Limb (tissue), 2 donors: ENCODE measurements around the gene MRS2.
"Not testable (repeated sequence)": the region's sequence is repeated elsewhere in the genome, so short reads cannot be mapped to it uniquely, and the experiment has no call there.

Source experiments
- DNase-seq, 2 donors: peaks; one replicate each; pipeline ENCODE4 v3.0.0-alpha.2; 2016; ENCODE audit errors: extremely low spot score in 2 of 2

Gene MRS2, protein sequence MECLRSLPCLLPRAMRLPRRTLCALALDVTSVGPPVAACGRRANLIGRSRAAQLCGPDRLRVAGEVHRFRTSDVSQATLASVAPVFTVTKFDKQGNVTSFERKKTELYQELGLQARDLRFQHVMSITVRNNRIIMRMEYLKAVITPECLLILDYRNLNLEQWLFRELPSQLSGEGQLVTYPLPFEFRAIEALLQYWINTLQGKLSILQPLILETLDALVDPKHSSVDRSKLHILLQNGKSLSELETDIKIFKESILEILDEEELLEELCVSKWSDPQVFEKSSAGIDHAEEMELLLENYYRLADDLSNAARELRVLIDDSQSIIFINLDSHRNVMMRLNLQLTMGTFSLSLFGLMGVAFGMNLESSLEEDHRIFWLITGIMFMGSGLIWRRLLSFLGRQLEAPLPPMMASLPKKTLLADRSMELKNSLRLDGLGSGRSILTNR

GRCh38 chr6:24402697-24403500 lies at the start of gene MRS2:
Gene MRS2, plus strand, starts transcription at chr6:24402936. Its CDS starts 111 bp downstream, at chr6:24403047.
- peak; percentile 73 to 84 for DNase-seq

DNA sequence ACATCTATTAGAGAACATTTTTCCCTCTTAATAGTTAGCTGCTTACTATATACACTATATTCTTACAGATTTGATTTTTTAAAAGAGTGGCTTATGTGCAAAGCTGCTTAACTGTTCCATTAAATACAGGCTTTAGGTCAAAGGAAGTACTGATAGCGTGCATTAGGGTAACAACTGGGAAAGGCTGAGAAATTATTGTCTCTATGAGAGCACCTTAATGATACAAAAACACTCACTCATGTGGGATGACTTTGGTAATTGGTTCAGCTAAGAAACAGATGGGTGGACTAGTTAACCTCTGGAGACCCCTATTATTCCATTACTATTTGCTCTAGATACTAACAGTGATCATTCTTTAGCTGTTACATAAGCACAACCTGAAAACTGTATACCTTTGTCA lies 48.9 kb upstream of the MRS2 start:
- no peak for DNase-seq

- no peak for DNase-seq
Measured at GRCh38 chr6:24355393-24355792, 47.3 kb upstream of the MRS2 start.

- DNase-seq: no peak
Measured at GRCh38 chr6:24356310-24356973, 46.3 kb upstream of the MRS2 start.

DNA sequence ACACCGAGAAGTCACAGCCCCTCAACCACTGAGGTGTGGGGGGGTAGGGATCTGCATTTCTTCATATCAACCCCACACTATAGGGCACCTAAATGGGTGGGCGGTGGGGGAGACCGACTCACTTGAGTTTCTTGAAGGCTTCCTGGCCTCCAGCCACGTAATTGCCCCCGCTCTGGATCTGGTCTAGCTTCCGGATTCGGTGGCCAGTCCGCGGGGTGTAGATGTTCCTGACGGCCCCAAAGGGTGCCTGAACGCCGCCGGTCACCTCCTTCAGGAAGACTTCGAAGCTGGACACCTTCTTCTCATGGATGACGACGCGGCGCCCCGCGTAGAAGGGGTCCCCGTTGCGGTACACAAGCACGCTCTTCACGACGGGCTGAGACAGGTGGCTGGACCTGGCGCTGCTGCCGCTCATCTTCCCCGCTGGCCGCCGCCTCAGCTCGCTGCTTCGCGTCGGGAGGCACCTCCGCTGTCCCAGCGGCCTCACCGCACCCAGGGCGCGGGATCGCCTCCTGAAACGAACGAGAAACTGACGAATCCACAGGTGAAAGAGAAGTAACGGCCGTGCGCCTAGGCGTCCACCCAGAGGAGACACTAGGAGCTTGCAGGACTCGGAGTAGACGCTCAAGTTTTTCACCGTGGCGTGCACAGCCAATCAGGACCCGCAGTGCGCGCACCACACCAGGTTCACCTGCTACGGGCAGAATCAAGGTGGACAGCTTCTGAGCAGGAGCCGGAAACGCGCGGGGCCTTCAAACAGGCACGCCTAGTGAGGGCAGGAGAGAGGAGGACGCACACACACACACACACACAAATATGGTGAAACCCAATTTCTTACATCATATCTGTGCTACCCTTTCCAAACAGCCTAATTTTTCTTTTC lies 45.2 kb upstream of the MRS2 start, which contains the start of gene DCDC2:
Gene DCDC2 (minus strand): TSS at position 724 of the 883 bp plus-strand sequence. CDS start 309 bp downstream, at position 415.
- DNase-seq: peak in 1 of 2 donors; percentile 59

DNA sequence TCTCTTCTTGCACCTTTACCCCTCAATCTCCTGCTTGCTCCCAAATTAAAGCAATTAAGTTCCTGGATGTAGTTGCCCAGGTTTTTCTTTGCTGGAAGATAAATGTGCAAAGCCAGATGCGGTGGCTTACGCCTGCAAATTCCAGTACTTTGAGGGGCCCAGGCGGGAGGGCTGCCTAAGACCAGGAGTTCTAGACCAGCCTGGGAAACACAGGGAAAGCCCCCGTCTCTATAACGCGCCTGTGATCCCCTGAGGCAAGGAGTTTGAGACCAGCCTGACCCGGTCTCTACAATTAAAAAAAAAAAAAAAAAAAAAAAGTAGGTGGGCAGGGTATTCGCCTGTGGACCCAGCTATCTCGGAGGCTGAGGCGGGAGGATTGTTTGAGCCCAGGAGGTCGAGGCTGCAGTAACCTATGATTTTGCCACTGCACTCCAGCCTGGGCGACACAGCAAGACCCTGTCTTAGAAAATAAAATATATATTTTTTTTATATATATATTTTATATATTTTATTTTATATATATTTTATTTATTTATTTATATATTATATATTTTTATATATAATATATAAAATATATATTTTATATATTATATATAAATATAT lies 44.4 kb upstream of the MRS2 start:
- no peak for DNase-seq

DNA sequence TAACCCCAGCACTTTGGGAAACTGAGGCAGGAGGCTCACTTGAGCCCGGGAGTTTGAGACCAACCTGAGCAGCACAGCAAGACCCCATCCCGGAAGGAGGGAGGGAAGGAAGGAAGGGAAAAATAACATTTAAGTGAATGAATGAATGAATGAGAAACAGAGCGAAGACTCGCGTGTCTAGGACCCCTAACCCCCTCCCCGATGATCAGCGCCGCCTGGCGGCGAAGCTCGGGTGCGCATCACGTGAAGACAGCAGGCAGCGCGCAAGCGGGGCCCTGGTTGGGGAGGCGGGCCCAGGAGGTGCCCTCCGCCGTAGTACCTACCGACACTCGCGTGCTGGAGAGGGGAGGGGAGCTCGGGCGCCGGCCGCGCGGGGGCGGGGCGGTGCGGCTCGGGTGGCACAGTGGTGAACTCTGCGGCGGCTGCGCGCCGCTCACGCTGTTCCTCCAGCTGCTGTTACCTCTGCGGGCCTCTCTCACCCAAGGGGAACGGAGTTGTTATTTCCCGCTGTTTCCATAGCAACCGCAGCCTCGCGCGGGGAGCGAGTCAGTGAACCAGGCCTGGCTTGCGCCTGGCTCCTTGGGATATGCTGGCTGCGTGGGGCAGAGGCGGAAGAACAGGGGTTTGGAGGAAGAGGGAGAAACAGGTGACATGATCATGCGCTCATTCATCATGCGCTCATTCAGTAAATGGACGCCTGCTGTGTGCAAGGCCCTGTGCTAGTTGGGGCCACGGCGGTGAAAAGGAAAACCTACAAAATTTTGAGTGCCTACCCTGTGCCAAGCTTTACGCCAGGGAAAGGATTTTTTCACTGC lies 42.9 kb upstream of the MRS2 start:
- peak; percentile 68 to 89 for DNase-seq

DNA sequence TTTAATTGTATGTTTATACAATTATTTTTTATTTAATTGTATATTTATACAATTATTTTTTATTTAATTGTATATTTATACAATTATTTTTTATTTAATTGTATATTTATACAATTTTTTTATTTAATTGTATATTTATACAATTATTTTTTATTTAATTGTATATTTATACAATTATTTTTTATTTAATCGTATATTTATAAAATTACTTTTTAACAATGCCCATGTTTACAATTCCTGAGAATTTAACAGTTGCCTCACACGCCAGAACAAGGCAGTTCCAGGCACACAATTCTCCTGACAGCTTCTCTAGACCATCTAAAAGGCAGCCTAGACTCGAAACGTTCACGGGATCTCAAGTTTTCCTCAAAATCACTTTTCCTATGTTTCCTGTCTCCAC lies 40.4 kb upstream of the MRS2 start:
- DNase-seq: not testable (repeated sequence)

GRCh38 chr6:24365103-24365633 lies 37.6 kb upstream of the MRS2 start:
- not testable (repeated sequence) for DNase-seq

DNA sequence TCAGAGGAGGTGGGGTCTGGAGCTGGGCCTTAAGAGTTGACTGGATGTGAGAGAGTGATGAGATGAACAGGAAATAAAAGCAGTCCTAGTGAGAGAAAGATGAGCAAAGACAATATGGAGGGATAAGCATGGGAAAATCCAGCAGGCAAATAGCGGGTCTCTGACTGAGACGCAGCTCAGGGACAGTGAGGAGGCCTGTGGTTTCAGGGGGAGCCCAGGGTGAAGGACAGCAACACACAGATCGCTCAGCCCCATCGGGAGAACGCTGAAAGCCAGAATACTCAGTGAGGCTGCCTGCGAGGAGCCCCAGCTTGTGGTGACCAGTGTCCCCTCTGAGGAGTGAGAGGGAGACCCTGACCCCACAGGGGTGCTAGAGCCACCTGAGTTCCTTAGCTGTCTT lies 28.1 kb upstream of the MRS2 start:
- no peak for DNase-seq

DNA sequence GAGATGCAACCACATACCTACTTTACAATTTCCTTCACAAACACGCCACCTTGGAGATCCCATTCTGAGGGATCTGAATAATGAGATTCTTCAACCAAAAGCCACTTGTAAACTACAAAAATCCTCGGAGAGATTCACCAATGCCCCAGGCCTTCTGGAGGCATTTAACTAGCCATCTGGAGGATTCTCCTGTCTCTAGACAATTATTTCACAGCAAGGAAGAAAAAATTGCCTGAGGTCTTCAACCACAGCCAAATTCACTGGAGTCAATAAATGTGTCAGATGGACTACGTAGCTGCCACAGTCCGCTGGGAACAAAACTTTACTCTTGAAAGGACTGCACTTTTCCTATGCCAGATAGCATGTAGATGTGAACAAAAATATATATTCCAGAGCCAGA lies 25.9 kb upstream of the MRS2 start:
- DNase-seq: no peak

DNA sequence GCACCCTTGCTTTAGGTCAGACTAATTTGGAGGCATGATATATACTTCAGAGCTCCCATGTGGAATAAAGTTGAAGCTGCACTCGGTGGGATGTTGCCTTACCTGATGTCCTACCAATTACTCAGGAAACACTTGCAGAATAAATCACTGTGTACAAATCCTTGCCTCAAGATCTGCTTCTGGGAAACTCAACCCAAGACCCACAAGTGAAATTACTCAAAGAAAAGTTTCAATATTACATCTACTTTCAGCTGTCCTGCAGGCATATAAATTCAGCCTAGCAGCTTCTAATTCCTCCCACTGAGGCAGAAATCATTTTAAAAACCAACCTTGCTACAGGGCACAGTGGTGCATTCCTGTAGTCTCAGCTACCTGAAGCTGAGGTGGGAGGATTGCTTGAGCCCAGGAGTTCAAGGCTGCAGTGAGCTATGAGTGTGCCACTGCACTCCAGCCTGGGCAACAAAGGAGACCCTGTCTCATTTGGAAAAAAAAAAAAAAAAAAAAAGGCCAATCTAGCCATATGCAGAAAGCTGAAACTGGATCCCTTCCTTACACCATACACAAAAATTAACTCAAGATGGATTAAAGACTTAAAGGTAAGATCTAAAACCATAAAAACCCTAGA lies 24.2 kb upstream of the MRS2 start:
- DNase-seq: no peak

GRCh38 chr6:24381476-24382219 lies 21.1 kb upstream of the MRS2 start:
- DNase-seq: no peak

DNA sequence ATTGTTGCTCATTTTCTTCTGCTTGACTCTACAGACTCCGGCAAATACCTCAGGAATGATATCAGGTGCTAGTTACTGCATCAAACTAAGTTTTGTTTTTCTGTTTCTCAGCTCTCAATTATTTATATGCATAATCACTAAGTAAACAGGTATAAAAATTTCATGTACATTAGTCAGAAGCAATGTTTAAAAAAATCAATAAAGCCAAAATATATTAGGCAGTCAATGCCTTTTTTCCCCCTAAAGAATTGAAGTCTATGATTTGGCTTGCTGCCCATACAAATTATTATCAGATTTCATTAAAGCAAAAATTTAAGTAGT lies 20.6 kb upstream of the MRS2 start:
- DNase-seq: no peak

DNA sequence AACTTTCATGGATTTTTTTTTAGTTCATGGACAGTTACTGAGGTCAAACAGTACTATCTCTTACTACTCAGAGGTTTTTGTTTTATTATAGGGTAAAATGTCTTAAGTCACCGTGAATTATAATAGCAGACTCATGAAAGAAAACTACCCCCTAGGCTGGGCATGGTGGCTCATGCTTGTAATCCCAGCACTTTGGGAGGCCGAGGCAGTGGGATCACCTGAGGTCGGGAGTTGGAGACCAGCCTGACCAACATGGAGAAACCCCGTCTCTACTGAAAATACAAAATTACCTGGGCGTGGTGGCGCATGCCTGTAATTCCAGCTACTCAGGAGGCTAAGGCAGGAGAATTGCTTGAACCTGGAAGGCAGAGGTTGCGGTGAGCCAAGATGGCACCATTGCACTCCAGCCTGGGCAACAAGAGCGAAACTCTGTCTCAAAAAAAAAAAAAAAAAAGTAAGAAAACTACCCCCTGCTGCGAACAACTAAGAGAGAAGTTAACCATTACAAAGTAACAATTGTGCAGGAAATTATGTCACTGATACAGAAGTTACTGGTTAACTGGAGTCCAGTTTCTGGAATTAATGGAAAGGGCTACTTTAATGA lies 19.7 kb upstream of the MRS2 start:
- not testable (repeated sequence) for DNase-seq

GRCh38 chr6:24384369-24385130 lies 18.2 kb upstream of the MRS2 start:
- not testable (repeated sequence) for DNase-seq
